IMR-90 (cell line): ENCODE measurements around the gene LCE2B. TPM values are rescaled to one million over a fixed set of nuclear protein-coding genes. Genes with fewer than 3 reads are reported as not detected.

ENCODE experiments used
- ATAC-seq: fragments of 200-7000 bp; cut with Tn5 transposase; 2 replicates; pipeline ENCODE4 v1.9.1; 2020; ENCODE audit warnings: low read depth, mild to moderate bottlenecking, moderate library complexity
- BruUV-seq: library from RNA; stranded (reverse); fragments of 400-500 nt; replicated peaks from 2 replicates; lab custom pipeline; 2021; lab: Mats Ljungman, UMichigan
- CTCF ChIA-PET: fragments of 300-600 bp; formaldehyde crosslinking; extraction: SDS; loops from one replicate; lab custom pipeline; 2021; ENCODE audit warnings: antibody characterized with exemption; lab: Yijun Ruan, JAX
- POLR2A ChIA-PET: fragments of 300-600 bp; sonication (Branson Sonifier 250); formaldehyde crosslinking; loops from one replicate; lab custom pipeline; 2022; ENCODE audit warnings: antibody characterized with exemption; ENCODE audit not compliant: unreplicated experiment; lab: Charles Lee
- DNase-seq: peaks from one replicate; pipeline ENCODE4 v3.0.0; 2013
- H2AFZ ChIP-seq: replicated peaks from 2 replicates; pipeline ENCODE3; 2013; ENCODE audit warnings: low read length, mild to moderate bottlenecking; ENCODE audit not compliant: poor library complexity
- H2AK5ac ChIP-seq: 2 replicates; pipeline ENCODE4 v1.6.1; 2013; ENCODE audit warnings: low read depth, low read length, inconsistent platforms
- H2AK9ac ChIP-seq: replicated peaks from 2 replicates; pipeline ENCODE3; 2013; ENCODE audit warnings: mild to moderate bottlenecking, low read depth, low read length, moderate library complexity; ENCODE audit not compliant: poor library complexity
- H2BK120ac ChIP-seq: 2 replicates; pipeline ENCODE4 v1.6.1; 2013; ENCODE audit warnings: low read depth, low read length, inconsistent platforms
- H2BK15ac ChIP-seq: 3 replicates; pipeline ENCODE4 v1.6.1; 2013; ENCODE audit warnings: low read depth, low read length, inconsistent platforms
- H2BK20ac ChIP-seq: 2 replicates; pipeline ENCODE4 v1.6.1; 2013; ENCODE audit warnings: low read depth, mild to moderate bottlenecking, inconsistent platforms, low read length, moderate library complexity
- H2BK5ac ChIP-seq: 2 replicates; pipeline ENCODE4 v1.6.1; 2013; ENCODE audit warnings: mild to moderate bottlenecking, low read depth, low read length, inconsistent platforms; ENCODE audit not compliant: poor library complexity, severe bottlenecking
- H3K14ac ChIP-seq: replicated peaks from 2 replicates; pipeline ENCODE4 v1.6.1; 2013; ENCODE audit warnings: low read depth, low read length, inconsistent platforms
- H3K18ac ChIP-seq: 2 replicates; pipeline ENCODE4 v1.6.1; 2013; ENCODE audit warnings: low read depth, low read length, control low read depth
- H3K23ac ChIP-seq: 2 replicates; pipeline ENCODE4 v1.6.1; 2013; ENCODE audit warnings: low read depth, low read length, inconsistent platforms
- H3K27ac ChIP-seq: 2 replicates; pipeline ENCODE4 v1.5.1; 2013; ENCODE audit warnings: mild to moderate bottlenecking, control low read depth, low read length; ENCODE audit not compliant: insufficient read depth
- H3K27me3 ChIP-seq: 2 replicates; pipeline ENCODE4 v1.6.1; 2013; ENCODE audit warnings: low read length; ENCODE audit not compliant: control insufficient read depth, insufficient read depth
- H3K36me3 ChIP-seq: 2 replicates; pipeline ENCODE4 v1.6.1; 2013; ENCODE audit warnings: low read length, mixed read lengths; ENCODE audit not compliant: control insufficient read depth, insufficient read depth
- H3K4ac ChIP-seq: 2 replicates; pipeline ENCODE4 v1.6.1; 2013; ENCODE audit warnings: low read depth, low read length, inconsistent platforms
- H3K4me1 ChIP-seq: 2 replicates; pipeline ENCODE4 v1.6.1; 2013; ENCODE audit warnings: low read length, mixed read lengths; ENCODE audit not compliant: control insufficient read depth, insufficient read depth
- H3K4me2 ChIP-seq: 2 replicates; pipeline ENCODE4 v1.6.1; 2013; ENCODE audit warnings: low read depth, mild to moderate bottlenecking, control low read depth, low read length, moderate library complexity
- H3K4me3 ChIP-seq: 2 replicates; pipeline ENCODE4 v1.5.1; 2013; ENCODE audit warnings: low read depth, mild to moderate bottlenecking, control low read depth, low read length, moderate library complexity; ENCODE audit not compliant: insufficient read depth
- H3K56ac ChIP-seq: 2 replicates; pipeline ENCODE4 v1.6.1; 2013; ENCODE audit warnings: low read length, inconsistent platforms; ENCODE audit not compliant: insufficient read depth; ENCODE audit errors: extremely low read depth
- H3K79me1 ChIP-seq, 2 experiments: 2 replicates each; pipeline ENCODE4 v1.6.1; 2013; ENCODE audit warnings: low read length in 2 of 2, inconsistent platforms in 1 of 2, low read depth in 1 of 2
- H3K9ac ChIP-seq: 2 replicates; pipeline ENCODE4 v1.6.1; 2013; ENCODE audit warnings: low read depth, low read length, control low read depth
- H3K9me1 ChIP-seq: 2 replicates; pipeline ENCODE4 v1.6.1; 2013; ENCODE audit warnings: low read length, inconsistent platforms; ENCODE audit not compliant: insufficient read depth
- H3K9me3 ChIP-seq: 2 replicates; pipeline ENCODE4 v1.6.1; 2013; ENCODE audit warnings: low read length; ENCODE audit not compliant: control insufficient read depth, insufficient read depth
- H4K20me1 ChIP-seq: 2 replicates; pipeline ENCODE4 v1.6.1; 2013; ENCODE audit warnings: low read length, inconsistent platforms; ENCODE audit not compliant: insufficient read depth
- H4K5ac ChIP-seq: 2 replicates; pipeline ENCODE4 v1.6.1; 2013; ENCODE audit warnings: mild to moderate bottlenecking, low read depth, low read length, control low read depth
- H4K8ac ChIP-seq, 2 experiments: 2 replicates each; pipeline ENCODE4 v1.6.1; 2013; ENCODE audit warnings: low read depth in 2 of 2, low read length in 2 of 2, control low read depth in 1 of 2, inconsistent platforms in 1 of 2
- H4K91ac ChIP-seq: 2 replicates; pipeline ENCODE4 v1.6.1; 2013; ENCODE audit warnings: low read depth, low read length, inconsistent platforms; ENCODE audit not compliant: insufficient read depth
- BHLHE40 ChIP-seq: fragments of 150-350 bp; IDR thresholded peaks from 2 replicates; pipeline ENCODE4 v1.6.1; 2016; ENCODE audit warnings: mild to moderate bottlenecking, low read depth, low read length
- RCOR1 ChIP-seq: IDR thresholded peaks from 2 replicates; pipeline ENCODE4 v1.6.1; 2012; ENCODE audit warnings: mild to moderate bottlenecking, low read length, improper control_type of control experiment; ENCODE audit not compliant: insufficient replicate concordance
- WGBS, 2 experiments: methylation state at CpG; one replicate each; pipeline versions ENCODE4 v1.1.5 to v1.1.7; 2013; ENCODE audit warnings: missing lambda C conversion rate in 2 of 2; ENCODE audit not compliant: insufficient read length in 1 of 2; ENCODE audit errors: extremely low coverage in 2 of 2; 5-methylcytosine and 5-hydroxymethylcytosine counted together
- dilution Hi-C: fragments of 300-500 bp; cut with HindIII; formaldehyde crosslinking; loops from one replicate; pipeline ENCODE4 v1.14.3; 2018; ENCODE audit warnings: low sequenced_read_pairs; ENCODE audit not compliant: unreplicated experiment
- in situ Hi-C: fragments of 300-500 bp; cut with MboI; formaldehyde crosslinking; loops from 3 replicates; pipeline ENCODE4 v1.14.3; 2019; ENCODE audit warnings: low sequenced_read_pairs, inconsistent platforms, mixed read lengths
- intact Hi-C: fragments of 100-400 bp; cut with micrococcal nuclease; formaldehyde crosslinking; loops from 2 replicates; pipeline ENCODE4 v1.10.0; 2022
- polyA plus RNA-seq, 3 experiments: library from polyadenylated mRNA; depleted of rRNA; stranded (reverse); fragments of >200 nt; gene quantifications; 2 replicates each; pipeline ENCODE4 v1.2.3, GENCODE V29; 2012; ENCODE audit warnings: low replicate concordance in 1 of 3
- total RNA-seq: library from RNA; depleted of rRNA; stranded (reverse); fragments of >200 nt; gene quantifications from 2 replicates; pipeline ENCODE4 v1.2.3, GENCODE V29; 2012
- TF ChIP-seq, protein P1 (sequence below): fragments of 150-350 bp; IDR thresholded peaks from 2 replicates; pipeline ENCODE4 v1.6.1; 2016; ENCODE audit warnings: low read depth, mild to moderate bottlenecking, low read length, moderate library complexity, borderline replicate concordance

The LCE2B gene
- total and polyA plus RNA-seq, 2 of the 4 experiments (the other 2 are of a cell fraction), result not detected

DNA sequence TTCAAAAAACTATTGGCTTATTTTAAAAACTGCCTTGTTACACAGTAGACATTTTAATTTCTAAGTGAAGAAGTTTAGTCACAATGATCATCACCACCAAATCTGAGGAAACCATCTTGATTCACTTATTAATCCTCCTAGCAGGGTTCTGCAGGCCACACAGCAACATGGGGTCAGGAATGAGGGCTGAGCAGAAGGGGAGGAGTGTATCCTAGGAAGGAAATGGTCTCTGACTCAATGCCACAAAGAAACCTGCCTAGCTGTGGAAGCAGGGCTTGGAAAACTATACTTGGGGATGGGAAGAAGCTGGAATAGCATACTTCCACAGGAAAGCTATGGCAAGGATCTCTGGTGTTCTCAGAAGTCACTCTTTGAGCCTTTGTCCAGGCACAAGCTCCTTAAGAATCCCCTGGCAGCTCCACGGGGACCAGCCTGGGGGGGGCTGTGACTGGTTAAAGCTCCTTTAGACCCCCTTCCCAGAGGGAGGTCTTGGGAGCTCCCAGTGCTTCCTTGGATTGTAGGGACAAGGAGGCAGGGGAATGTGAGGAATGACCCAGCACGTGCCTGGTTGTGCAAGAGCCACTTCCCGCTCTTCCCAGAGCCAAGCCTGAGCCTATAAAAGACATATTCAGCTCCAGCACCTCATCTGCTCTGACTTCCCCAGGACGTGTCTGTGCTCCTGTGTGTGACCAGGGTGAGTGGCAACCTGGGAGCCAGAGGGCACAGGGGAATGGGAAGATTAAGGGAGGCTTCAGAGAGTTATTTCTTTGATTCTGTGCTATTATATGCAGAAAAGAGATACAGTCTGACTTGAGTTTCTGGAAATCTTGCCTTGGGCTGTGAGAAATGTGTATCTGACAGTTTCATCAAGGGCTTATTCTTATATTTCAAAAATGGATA lies 12.0 kb downstream of the LCE2B start, which contains the start of gene LCE2A:
TSS of gene LCE2A (plus strand) at position 645 of the 900 bp plus-strand sequence. CDS start 557 bp downstream, outside the sequence.
- Histone ChIP-seq H4K20me1 (no peaks in the 10 kb centered on the region), H3K18ac (no peak within 1 kb of the TSS; the same call in 1 of the 2 replicates), H4K91ac (no peak within 1 kb of the TSS), H3K56ac (no peak within 1 kb of the TSS), H3K79me1 (no peaks in the 10 kb centered on the region), H2AFZ (peak within 1 kb of the TSS; percentile 58), H3K4me3 (no peak within 1 kb of the TSS), H3K27me3 (no peaks in the 10 kb centered on the region), H2BK120ac (no peak within 1 kb of the TSS), H3K27ac (no peak within 1 kb of the TSS), H3K23ac (no peak within 1 kb of the TSS), H2BK15ac (no peak within 1 kb of the TSS), H2AK5ac (no peak within 1 kb of the TSS), H3K9me3 (no peaks in the 10 kb centered on the region), H4K5ac (no peak within 1 kb of the TSS), H2AK9ac (no peak within 1 kb of the TSS), H3K36me3 (no peaks in the 10 kb centered on the region), H3K14ac (no peak within 1 kb of the TSS), H4K8ac (no peak within 1 kb of the TSS), H3K4me1 (no peaks in the 10 kb centered on the region; the same call in 1 of the 2 replicates), H2BK20ac (no peak within 1 kb of the TSS; the same call in 1 of the 2 replicates), H2BK5ac (no peak within 1 kb of the TSS), H3K9ac (no peak within 1 kb of the TSS), H3K4me2 (no peak within 1 kb of the TSS), H3K9me1 (no peaks in the 10 kb centered on the region), H3K4ac (no peak within 1 kb of the TSS)
- no CpG with 5 or more reads among the region's 4 CpGs for WGBS, 2 experiments
- no peak for ATAC-seq
- TF ChIP-seq, protein P1, sequence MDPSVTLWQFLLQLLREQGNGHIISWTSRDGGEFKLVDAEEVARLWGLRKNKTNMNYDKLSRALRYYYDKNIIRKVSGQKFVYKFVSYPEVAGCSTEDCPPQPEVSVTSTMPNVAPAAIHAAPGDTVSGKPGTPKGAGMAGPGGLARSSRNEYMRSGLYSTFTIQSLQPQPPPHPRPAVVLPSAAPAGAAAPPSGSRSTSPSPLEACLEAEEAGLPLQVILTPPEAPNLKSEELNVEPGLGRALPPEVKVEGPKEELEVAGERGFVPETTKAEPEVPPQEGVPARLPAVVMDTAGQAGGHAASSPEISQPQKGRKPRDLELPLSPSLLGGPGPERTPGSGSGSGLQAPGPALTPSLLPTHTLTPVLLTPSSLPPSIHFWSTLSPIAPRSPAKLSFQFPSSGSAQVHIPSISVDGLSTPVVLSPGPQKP, result no peak
- TF ChIP-seq RCOR1 (no peak), BHLHE40 (peak; percentile 69; the same call in 1 of the 2 replicates)
- in situ Hi-C loops (no loop called here), intact Hi-C loops (no loop called here), dilution Hi-C loops (no loop called here)
- ChIA-PET POLR2A (no interaction called here), CTCF (no interaction called here)
- no peak for DNase-seq
- BruUV-seq, result no TSS peak
